HG02610 (cell line): Measurements from ENCODE around the gene NKIRAS2.

Experiments
- ATAC-seq: cut with Tn5 transposase; IDR thresholded peaks from one replicate; pipeline ENCODE4 v1.9.1; 2021; ENCODE audit warnings: mild to moderate bottlenecking, moderate library complexity; ENCODE audit not compliant: unreplicated experiment

The NKIRAS2 gene

DNA sequence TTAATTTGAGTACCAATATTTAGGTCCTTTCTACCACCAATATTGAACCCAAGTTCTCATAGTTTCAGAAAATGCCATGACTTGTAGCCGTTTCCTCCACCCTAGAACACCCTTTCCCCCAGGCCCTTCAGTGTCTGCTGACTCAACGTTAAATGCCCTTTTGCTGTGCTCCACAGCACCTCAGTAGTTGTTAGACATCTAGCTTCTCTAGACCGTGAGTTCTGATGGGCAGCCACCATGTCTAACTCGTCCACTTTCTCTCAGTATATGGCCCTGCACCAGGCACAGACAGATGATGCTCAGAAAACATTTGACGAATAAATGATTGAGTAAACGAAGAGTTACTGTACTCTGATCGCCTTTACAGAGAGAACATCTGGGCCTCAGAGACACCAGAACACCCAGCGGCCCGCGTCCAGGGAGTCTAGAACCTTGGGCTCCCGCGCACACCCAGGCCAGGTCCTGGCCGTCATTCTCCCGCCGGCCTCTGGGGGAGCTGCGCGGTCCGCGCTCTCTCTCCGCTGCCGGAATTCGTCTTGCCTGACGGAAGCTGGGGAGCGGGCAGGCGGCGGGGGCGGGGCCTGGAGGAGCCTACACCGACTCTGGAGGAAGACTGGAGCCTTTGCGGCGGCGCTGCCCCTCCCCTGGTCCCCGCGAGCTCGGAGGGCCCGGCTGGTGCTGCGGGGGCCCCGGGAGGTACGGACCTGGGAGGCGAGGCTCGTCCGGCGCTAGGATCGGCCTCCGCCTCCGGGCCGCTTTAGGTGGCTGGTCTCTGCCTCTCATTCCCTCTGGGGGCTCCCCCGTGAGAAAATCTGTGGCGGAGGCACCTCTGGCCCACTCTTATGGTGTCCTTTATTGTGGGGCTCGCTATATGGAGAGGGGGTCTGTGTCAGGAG, at the start of gene NKIRAS2:
Gene NKIRAS2, plus strand, starts transcription at position 582 of the 896 bp plus-strand sequence. CDS start 1,488 bp downstream, outside the sequence.
- peak; percentile 71 for ATAC-seq

DNA sequence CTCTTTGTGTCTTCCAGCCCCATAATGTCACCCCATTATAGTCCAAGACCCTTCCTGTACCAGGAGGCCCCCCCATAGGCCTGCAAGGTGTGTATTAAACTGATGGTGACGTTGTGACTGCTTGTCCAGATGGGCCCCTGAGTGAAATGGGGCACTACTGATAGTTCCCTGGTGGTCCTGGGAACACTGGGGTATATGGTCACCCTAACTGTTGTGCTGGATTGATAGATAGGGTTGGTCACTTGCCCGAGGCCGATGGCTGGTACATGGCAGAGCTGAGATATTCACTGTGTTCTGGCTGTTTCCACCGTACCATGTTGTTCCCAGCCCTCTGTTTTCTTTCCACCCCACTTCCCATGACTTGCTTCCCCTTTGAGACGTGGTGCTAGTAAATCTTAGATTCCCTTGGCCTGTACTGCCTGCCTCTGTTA, 49.0 kb upstream of the NKIRAS2 start:
- no peak for ATAC-seq

- ATAC-seq = no peak
These were observed 48.0 kb upstream of the NKIRAS2 start for GRCh38 chr17:41971721-41972523.

DNA sequence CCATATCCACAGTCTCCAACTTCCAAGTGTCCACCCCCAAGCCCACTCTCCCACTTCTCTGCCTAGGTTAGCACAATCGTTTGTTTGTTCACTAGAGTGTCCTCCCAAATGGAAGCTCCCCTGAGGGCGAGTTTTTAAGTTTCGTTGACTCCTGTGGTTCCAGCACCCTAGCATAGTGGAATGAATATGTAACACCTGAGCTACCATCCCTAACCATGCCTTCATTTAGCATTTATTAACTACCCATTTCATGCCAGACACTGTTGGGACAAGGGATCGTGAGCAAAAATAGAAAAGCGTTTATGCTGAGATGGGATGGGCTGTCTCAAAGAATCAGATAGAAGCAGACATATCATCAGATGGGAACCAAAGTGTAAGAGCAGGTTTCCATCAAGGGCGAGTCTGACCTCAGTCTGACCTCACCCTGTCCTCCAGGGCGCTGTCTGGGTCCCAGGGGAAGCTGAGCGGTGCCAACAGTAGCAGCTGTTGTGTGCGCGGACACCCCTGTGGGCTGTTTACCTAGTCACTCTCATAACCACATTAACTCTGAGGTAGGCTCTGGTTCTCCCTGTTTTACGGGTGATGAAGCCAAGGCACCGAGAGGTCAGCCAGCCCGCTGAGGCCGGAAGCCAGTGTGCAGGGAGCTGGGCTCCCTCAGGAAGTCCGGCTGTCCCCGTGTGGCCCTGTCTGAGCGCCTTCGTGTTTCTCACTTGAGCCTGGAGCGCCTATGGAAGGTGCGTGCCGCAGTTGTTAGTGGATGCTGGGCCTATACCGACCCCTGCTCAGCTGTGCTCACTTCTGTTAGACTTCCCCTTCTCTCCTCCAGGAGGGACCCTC, 47.1 kb upstream of the NKIRAS2 start:
- ATAC-seq = no peak

DNA sequence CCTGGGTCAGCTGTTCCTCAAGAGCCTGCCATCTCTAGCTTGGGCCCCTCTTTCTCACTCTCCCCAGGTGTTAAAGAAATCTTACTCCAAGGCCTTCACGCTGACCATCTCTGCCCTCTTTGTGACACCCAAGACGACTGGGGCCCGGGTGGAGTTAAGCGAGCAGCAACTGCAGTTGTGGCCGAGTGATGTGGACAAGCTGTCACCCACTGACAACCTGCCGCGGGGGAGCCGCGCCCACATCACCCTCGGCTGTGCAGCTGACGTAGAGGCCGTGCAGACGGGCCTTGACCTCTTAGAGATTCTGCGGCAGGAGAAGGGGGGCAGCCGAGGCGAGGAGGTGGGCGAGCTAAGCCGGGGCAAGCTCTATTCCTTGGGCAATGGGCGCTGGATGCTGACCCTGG, 46.5 kb upstream of the NKIRAS2 start:
- no peak for ATAC-seq

DNA sequence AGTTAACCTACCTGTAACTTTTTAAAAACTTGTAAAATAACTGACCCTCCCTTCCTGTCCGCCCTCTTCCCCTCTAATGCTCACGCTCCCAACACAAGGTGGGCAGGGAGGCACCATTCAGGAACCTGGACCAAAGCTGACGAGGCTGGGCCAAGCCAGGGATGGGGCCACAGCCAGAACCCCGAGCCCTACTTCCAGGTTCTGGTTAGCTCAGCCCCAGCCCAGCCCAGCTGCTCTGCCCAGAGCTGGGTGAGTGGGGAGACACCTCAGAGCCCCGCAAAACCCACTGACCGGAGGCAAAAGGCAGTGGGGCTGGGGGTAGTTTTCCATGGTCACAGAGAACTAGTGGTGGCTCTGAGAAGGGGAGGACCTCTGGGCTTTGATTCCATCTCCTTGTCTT, 45.9 kb upstream of the NKIRAS2 start:
- ATAC-seq = no peak

GRCh38 chr17:41974658-41975057, 45.2 kb upstream of the NKIRAS2 start:
- ATAC-seq = no peak

DNA sequence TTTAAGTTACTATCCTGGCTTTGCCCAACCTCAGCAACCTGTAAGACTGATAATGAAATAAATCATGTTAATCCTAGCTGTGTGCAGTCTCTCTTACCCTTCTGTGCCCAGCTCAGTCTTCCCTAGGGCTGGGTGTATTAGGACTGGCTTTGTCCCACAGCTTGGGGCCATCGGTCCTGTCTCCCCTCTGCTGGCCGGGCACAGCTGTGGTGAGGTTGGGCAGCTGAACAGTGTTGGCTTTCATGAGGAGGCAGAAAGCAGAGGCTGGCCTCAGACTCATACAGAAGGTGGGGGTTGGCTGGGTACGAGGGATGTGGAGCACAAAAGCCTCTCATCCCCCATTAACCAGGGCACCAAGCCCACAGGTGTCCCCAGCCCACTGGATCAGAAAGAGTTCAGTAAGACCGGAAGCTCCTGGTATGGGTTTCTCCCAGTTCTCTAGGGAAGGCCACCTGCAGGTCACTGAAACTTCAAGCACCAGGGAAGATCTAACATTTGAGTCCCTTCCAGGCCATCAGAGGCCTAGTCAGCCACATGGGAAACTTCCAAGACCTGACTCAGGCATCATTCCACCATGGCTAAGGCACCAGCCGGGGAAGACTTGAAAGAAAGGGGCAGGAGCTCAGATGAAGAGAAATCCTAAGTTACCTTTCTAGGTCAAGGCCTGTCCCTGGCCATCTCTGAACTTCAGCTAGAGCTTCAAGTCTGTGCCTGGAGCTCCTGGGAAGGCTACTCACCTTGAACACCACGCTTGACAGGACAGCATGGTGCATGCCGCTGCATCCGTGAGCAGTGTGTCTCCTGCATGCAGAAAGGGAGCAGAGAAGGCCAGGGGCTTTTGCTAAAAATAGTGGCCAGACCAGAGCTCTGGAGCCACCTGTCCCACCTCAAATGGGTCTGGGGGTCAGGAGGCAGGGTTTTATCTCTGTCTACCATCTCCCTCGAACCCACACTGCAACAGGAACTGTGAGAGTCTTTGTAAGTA, 44.5 kb upstream of the NKIRAS2 start:
- no peak for ATAC-seq

DNA sequence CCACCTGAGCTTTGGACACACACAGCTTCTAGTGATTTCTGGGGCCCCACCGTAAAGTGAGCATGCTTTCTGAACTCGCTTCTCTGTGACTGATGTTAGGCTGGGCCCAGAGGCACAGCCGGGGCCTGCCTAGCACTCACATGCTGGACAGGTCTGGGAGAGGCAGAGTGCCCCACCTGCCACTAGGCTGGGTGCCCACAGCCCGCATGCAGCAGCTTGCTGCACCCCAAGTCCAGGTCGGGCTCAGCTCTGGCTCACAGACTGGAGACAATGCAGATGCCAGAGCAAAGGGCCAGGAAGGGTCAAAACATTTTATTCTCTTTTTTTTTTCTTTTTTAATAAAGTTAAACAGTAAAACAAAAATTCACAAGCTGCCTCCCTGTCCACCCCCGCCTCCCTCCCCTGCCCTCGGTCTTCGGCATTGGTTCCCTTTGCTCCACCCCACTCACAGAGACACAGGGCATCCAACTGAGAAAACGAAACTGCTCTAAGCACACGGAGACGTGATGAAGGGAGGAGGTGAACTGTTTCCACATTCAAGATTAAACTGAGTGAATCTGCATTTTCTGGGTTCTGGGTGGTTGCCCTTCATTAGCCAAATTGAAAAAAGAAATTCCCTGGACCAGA, 43.6 kb upstream of the NKIRAS2 start:
- ATAC-seq = no peak

DNA sequence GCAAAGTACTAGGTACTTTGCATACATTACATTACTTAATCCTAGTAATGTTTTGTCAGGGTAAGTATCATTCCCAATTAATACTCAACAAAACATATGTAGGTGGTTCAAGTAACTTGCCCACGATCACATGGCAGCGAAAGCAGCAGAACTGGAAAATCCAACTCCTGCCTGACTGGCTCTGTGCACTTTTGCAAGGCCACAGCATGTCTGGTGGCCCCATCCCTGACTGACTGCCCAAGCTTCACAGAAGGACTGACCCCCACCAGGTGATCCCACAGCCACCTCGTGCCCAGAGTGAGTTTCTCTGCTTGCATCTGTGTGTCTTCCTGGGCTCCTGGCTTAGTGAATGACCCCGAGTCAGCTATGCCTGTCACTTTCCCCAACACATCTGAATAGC, 41.9 kb upstream of the NKIRAS2 start:
- ATAC-seq = no peak

- ATAC-seq = no peak
These were observed 37.7 kb upstream of the NKIRAS2 start for GRCh38 chr17:41982026-41982760.

DNA sequence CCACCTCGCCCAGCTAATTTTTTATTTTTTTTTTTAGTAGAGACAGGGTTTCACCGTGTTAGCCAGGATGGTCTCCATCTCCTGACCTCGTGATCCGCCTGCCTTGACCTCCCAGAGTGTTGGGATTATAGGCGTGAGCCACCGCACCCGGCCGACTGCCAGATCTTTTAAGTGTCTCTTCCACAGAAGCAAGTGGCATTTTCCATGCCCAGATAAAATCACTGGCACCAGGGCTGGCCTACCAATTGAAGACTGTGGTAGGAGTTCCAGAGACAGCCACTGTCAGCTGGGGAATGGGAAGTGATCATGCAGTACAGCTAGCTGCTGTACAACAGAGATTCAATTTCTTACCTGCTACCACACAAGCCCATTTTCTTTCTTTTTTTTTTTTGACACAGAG, 35.4 kb upstream of the NKIRAS2 start:
- ATAC-seq = no peak

GRCh38 chr17:41985919-41986318, 34.0 kb upstream of the NKIRAS2 start:
- ATAC-seq = no peak

- no peak for ATAC-seq
These were observed 33.3 kb upstream of the NKIRAS2 start for GRCh38 chr17:41986634-41987033.

DNA sequence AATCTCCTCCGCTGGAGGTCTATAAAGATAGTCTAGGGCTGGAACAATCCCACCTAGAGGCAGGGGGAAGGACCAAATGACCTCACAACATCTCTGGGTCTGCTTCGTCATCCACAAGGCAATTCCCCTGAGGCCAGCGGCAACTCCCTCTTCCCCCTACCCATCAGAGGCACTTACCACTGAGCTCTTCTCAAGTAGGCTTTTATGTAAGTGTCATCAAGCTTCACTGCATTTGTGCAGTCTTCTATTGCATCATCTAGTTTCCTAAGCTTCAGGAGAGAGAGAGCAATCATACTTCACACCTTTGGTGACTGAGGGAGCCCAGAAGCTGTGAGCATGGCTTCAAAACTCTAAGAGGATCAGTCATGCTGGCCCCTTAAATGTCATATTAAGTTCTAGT, 32.2 kb upstream of the NKIRAS2 start:
- no peak for ATAC-seq

GRCh38 chr17:41988418-41988817, 31.5 kb upstream of the NKIRAS2 start:
- no peak for ATAC-seq

GRCh38 chr17:41989702-41990419, 30.0 kb upstream of the NKIRAS2 start:
- ATAC-seq = no peak

GRCh38 chr17:41992576-41992975, 27.3 kb upstream of the NKIRAS2 start:
- no peak for ATAC-seq
